C4-2B (cell line): ENCODE data around the gene GPHN.
A peak's percentile ranks its signal among the peaks of the same experiment; 100 is the strongest.

Experiments used
- H3K27ac ChIP-seq: fragments of 450-650 bp; 2 replicates; pipeline ENCODE4 v1.5.1; 2017
- CTCF ChIP-seq: fragments of 450-650 bp; conservative IDR thresholded peaks from 2 replicates; pipeline ENCODE4 v1.5.1; 2017; ENCODE audit warnings: mild to moderate bottlenecking
- ZFX ChIP-seq: fragments of 450-650 bp; IDR thresholded peaks from 2 replicates; pipeline ENCODE4 v1.6.1; 2017

The GPHN gene

GRCh38 chr14:66490143-66491111 is 17.5 kb upstream of the GPHN start:
- no peak overlapping the region for H3K27ac ChIP-seq
- TF ChIP-seq CTCF, result no peak
- TF ChIP-seq ZFX, result no peak

DNA sequence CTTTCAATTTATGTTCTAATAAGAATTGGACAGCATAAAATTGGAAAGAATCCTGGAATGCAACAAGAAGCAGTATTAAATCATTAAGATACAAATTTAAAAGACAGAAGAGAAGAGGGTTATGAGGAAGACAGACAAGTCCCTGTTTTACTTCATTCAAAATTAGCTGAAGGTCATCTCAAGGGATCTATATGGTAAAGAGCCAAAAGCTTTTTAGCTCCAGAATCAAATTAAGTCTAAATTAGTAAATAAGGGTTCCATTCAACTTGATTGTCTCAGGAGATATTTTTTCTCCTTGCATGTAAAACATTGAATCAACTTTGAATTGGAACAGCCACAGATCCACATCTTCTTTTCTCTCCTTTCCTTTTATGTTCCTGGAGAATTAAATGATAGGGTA is 14.2 kb upstream of the GPHN start:
- TF ChIP-seq ZFX (no peak), CTCF (no peak)
- H3K27ac ChIP-seq, result no peak overlapping the region

- H3K27ac ChIP-seq, result no peak overlapping the region
- TF ChIP-seq CTCF (peak; percentile 94), ZFX (no peak)
Observed at GRCh38 chr14:66495218-66496098, 12.5 kb upstream of the GPHN start.

DNA sequence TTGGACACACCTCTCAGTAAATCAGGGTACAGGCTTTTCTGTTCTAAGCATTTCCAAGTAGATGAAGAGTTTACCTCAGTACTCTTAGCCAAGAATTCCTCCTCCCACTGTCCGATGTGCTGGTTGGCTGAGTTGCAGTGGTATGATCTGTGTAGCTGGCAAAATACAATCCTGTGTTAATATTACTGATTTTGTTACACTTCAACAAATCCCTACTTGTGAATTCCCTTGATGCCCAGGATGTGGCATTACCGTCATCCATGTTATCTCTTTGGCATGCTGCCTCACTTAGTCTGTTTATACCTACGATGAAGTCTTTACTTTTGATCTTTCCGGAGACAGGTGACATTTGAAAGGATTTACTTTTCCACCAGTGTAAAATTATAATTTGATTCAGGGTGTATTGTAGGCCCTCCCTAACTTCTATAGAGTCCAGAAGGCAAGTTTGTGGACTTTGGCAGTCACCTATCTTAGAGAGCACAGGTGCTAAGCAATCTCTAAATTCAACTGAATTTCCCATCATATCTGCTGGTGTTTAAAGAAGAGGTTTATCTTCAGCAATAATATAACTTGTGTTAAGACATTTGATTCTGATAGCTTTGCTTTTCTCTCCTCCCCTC is 11.6 kb upstream of the GPHN start:
- TF ChIP-seq CTCF (no peak), ZFX (no peak)
- no peak overlapping the region for H3K27ac ChIP-seq

GRCh38 chr14:66496911-66497310 is 11.0 kb upstream of the GPHN start:
- H3K27ac ChIP-seq, result no peak overlapping the region
- TF ChIP-seq ZFX (no peak), CTCF (no peak)

- H3K27ac ChIP-seq, result no peak overlapping the region
- no peak for TF ChIP-seq CTCF
- TF ChIP-seq ZFX, result no peak
Observed at GRCh38 chr14:66498311-66498710, 9.6 kb upstream of the GPHN start.
